ENCODE data around the gene PRKCZ.

PRKCZ gene

DNA sequence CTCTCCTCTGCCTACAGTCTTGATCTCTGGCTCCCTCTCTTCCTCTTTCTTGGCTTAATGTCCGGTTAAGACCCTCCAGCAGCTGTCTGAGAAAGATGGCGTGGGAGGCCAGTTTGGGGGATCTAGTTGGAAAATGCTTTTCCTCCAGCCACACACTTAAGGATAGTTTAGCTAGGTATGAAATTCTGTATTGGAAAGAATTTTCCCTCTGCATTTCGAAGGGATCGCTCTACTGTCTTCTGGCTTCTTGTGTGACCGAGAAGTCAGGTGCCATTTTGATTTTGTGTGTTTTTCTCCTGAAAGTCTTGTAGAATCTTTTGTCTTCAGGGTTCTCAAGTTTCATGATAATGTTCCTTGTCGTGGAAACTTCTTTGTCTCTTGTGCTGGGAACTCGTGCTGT is 28.0 kb downstream of the PRKCZ start:
- H3K4me3 ChIP-seq (replicated peaks in 1 of 2; ENCODE audit: low read depth in 2 of 2, low read length in 2 of 2) = no peak overlapping the region
- TF ChIP-seq, protein P1, sequence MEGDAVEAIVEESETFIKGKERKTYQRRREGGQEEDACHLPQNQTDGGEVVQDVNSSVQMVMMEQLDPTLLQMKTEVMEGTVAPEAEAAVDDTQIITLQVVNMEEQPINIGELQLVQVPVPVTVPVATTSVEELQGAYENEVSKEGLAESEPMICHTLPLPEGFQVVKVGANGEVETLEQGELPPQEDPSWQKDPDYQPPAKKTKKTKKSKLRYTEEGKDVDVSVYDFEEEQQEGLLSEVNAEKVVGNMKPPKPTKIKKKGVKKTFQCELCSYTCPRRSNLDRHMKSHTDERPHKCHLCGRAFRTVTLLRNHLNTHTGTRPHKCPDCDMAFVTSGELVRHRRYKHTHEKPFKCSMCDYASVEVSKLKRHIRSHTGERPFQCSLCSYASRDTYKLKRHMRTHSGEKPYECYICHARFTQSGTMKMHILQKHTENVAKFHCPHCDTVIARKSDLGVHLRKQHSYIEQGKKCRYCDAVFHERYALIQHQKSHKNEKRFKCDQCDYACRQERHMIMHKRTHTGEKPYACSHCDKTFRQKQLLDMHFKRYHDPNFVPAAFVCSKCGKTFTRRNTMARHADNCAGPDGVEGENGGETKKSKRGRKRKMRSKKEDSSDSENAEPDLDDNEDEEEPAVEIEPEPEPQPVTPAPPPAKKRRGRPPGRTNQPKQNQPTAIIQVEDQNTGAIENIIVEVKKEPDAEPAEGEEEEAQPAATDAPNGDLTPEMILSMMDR (IDR thresholded peaks at IDR 0.05; ENCODE audit: low read depth, low read length) = no peak
- DNase-seq (ENCODE audit: low read depth in 2 of 2) = no peak

DNA sequence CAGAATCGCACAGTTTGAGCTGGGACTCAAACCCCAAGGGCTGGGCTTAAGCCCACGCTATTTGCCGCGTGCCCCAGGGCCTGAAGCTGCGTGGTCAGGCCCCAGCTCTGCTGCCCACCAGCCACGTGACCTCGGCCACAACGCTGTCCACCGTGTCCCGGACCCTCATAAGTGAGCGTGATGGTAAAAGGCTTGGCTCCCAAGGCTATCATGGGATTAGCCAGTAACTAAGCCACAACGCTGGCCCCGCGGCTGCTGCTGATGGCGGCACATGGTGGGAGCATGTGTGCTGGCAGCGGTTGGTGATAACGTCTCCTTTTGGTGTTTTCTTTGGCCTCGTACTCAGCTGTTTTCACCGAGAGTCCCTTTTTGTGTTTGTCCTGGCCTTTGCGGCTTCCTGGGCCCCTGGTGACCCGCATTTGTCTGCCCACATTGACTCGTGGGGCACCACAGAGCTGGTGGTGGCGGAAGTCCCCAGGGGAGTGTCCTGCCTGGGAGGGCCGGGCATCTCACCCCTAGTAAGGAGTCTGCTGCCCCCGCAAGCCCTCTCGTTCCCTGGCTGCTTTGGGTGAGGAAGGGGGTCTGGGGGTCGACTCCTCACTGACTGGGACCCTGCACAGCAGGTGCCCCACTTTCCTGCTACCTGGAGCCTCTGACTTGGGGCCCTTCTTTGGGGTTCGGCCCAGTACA is 29.3 kb downstream of the PRKCZ start:
- H3K4me3 ChIP-seq (replicated peaks in 1 of 2; ENCODE audit: low read depth in 2 of 2, low read length in 2 of 2) = no peak overlapping the region
- DNase-seq (ENCODE audit: low read depth in 2 of 2) = no peak
- TF ChIP-seq, protein P1 (IDR thresholded peaks at IDR 0.05; ENCODE audit: low read depth, low read length) = no peak

GRCh38 chr1:2080140-2080539 is 29.9 kb downstream of the PRKCZ start:
- no peak overlapping the region for H3K4me3 ChIP-seq (replicated peaks in 1 of 2; ENCODE audit: low read depth in 2 of 2, low read length in 2 of 2)
- no peak for DNase-seq (ENCODE audit: low read depth in 2 of 2)
- TF ChIP-seq, protein P1 (IDR thresholded peaks at IDR 0.05; ENCODE audit: low read depth, low read length) = no peak

DNA sequence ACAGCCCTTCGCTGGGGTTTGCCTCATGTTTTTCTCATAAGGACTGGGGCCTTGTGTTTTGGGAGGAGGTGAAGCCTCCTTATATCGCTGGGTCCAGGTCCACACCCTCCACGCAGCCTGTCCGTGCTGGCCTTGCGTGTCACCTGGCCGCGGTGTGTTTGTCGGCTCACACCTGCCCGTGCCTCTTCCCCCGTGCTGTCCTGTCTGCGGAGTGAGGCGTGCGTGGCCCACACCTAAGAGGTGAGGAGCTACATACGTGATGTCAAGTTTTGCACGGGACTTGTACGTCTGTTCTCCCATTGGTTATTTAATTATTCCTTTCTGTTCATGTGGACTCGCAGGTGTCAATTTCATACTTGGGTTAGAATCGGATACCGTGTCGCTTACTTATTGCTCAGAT is 30.7 kb downstream of the PRKCZ start:
- TF ChIP-seq, protein P1 (IDR thresholded peaks at IDR 0.05; ENCODE audit: low read depth, low read length) = no peak
- DNase-seq (ENCODE audit: low read depth in 2 of 2) = no peak
- no peak overlapping the region for H3K4me3 ChIP-seq (replicated peaks in 1 of 2; ENCODE audit: low read depth in 2 of 2, low read length in 2 of 2)

GRCh38 chr1:2081326-2081885 is 31.2 kb downstream of the PRKCZ start:
- DNase-seq (ENCODE audit: low read depth in 2 of 2) = no peak
- TF ChIP-seq, protein P1 (IDR thresholded peaks at IDR 0.05; ENCODE audit: low read depth, low read length) = no peak
- no peak overlapping the region for H3K4me3 ChIP-seq (replicated peaks in 1 of 2; ENCODE audit: low read depth in 2 of 2, low read length in 2 of 2)

- DNase-seq (ENCODE audit: low read depth in 2 of 2) = no peak
- no peak overlapping the region for H3K4me3 ChIP-seq (replicated peaks in 1 of 2; ENCODE audit: low read depth in 2 of 2, low read length in 2 of 2)
- TF ChIP-seq, protein P1 (IDR thresholded peaks at IDR 0.05; ENCODE audit: low read depth, low read length) = no peak
Measured at GRCh38 chr1:2082064-2082463, 31.9 kb downstream of the PRKCZ start.
